Left lung (tissue), 10 donors: Measurements from ENCODE around the gene RPS3. TPM values are rescaled to one million over a fixed set of nuclear protein-coding genes. Genes with fewer than 3 reads are reported as not detected.
A peak's percentile ranks its signal among the peaks of the same experiment; 100 is the strongest.
"Not testable (repeated sequence)": the region's sequence is repeated elsewhere in the genome, so short reads cannot be mapped to it uniquely, and the experiment has no call there.

ENCODE experiments used
- ATAC-seq: fragments of 200-7000 bp; cut with Tn5 transposase; one replicate; pipeline ENCODE4 v1.9.1; 2020; ENCODE audit warnings: moderate library complexity
- DNase-seq, 4 donors: peaks; one replicate each; pipeline ENCODE4 v3.0.0-alpha.2; 2013 to 2020
- H3K27ac ChIP-seq, 2 donors: fragments of 200-600 bp; sonication (generic) in 1 of 2; one replicate each; pipeline versions ENCODE4 v1.5.0 to v1.8.0; 2020 to 2021
- H3K27me3 ChIP-seq, 2 donors: fragments of 200-600 bp; sonication (generic) in 1 of 2; one replicate each; pipeline versions ENCODE4 v1.5.0 to v1.8.0; 2020 to 2021
- H3K36me3 ChIP-seq, 2 donors: fragments of 200-600 bp; sonication (generic) in 1 of 2; one replicate each; pipeline versions ENCODE4 v1.5.0 to v1.8.0; 2020 to 2021
- H3K4me1 ChIP-seq, 2 donors: fragments of 200-600 bp; one replicate each; pipeline ENCODE4 v1.8.0; 2021
- H3K4me3 ChIP-seq, 2 donors: fragments of 200-600 bp; sonication (generic) in 1 of 2; one replicate each; pipeline versions ENCODE4 v1.5.0 to v1.8.0; 2020 to 2021; ENCODE audit warnings: mild to moderate bottlenecking in 1 of 2
- H3K9me3 ChIP-seq, 2 donors: fragments of 200-600 bp; sonication (generic) in 1 of 2; one replicate each; pipeline versions ENCODE4 v1.5.0 to v1.8.0; 2020 to 2021
- CTCF ChIP-seq, 2 donors: fragments of 200-600 bp; sonication (generic) in 1 of 2; IDR thresholded peaks; one replicate each; pipeline versions ENCODE4 v1.5.0 to v1.8.0; 2021; ENCODE audit warnings: antibody characterized with exemption in 2 of 2
- intact Hi-C, 2 donors: fragments of 100-400 bp; cut with DNase I; formaldehyde crosslinking; loops; one replicate each; pipeline versions ENCODE4 v1.11.2 to v1.14.2; 2022
- polyA plus RNA-seq, 6 donors: library from polyadenylated mRNA; unstranded; fragments of 120-200 nt; gene quantifications; one replicate each; pipeline ENCODE4 v1.2.1, GENCODE V29; 2013; ENCODE audit not compliant: insufficient read length in 6 of 6
- total RNA-seq, 2 donors: library from RNA; stranded (reverse); fragmentation: NEBNext Ultra II Directional; extraction: Animal tissue kit (Norgen Biotek cat#: 25700); gene quantifications; one replicate each; pipeline ENCODE4 v1.2.1, GENCODE V29; 2021
- donor health status: DM: no; HTN: yes; CAD: no.
- donor health status: DM: no; HTN: no; CAD: no.

RPS3 gene
- total and polyA plus RNA-seq, 8 donors, result 1,943 to 3,888 (median 3,679) TPM

- intact Hi-C loops, result no loop called here
- Histone ChIP-seq H3K4me1 (peaks cover 0 to 32% of the 10 kb centered on the region in 2 donors), H3K4me3 (no peak overlapping the region), H3K36me3 (no peaks in the 10 kb centered on the region), H3K27ac (no peak overlapping the region), H3K9me3 (no peaks in the 10 kb centered on the region), H3K27me3 (no peaks in the 10 kb centered on the region)
- DNase-seq, result no peak
- no peak for TF ChIP-seq CTCF (IDR thresholded peaks at IDR 0.05)
- ATAC-seq, result no peak
These were observed 23.1 kb upstream of the RPS3 start for GRCh38 chr11:75376175-75376574.

- H3K9me3 ChIP-seq, ATAC-seq, H3K27ac ChIP-seq, H3K27me3 ChIP-seq, H3K4me3 ChIP-seq, DNase-seq, H3K36me3 ChIP-seq, intact Hi-C loops: not testable (repeated sequence)
- H3K4me1 ChIP-seq, result peaks cover 0 to 35% of the 10 kb centered on the region in 2 donors
These were observed 20.5 kb upstream of the RPS3 start for GRCh38 chr11:75378776-75379175.

- intact Hi-C loops, result loop anchor here in 1 of 2 donors (10.0 kb wide), 1 partner anchor 95 kb away; no protein-coding TSS in a partner anchor
- TF ChIP-seq CTCF (IDR thresholded peaks at IDR 0.05), result no peak
- Histone ChIP-seq H3K36me3 (no peaks in the 10 kb centered on the region), H3K4me3 (no peak overlapping the region), H3K27ac (no peak overlapping the region), H3K4me1 (peaks cover 5 to 44% of the 10 kb centered on the region in 2 donors), H3K27me3 (no peaks in the 10 kb centered on the region), H3K9me3 (no peaks in the 10 kb centered on the region)
- DNase-seq, result no peak
- ATAC-seq, result no peak
These were observed 19.1 kb upstream of the RPS3 start for GRCh38 chr11:75380245-75380644.

- no peaks in the 10 kb centered on the region for H3K36me3 ChIP-seq
- TF ChIP-seq CTCF (IDR thresholded peaks at IDR 0.05), result no peak
- no peak overlapping the region for H3K4me3 ChIP-seq
- H3K27me3 ChIP-seq, result no peaks in the 10 kb centered on the region
- peak; percentile 78 for ATAC-seq
- peak in 1 of 4 donors; percentile 48 for DNase-seq
- intact Hi-C loops, result loop anchor here in 1 of 2 donors (10.0 kb wide), 1 partner anchor 96 kb away; no protein-coding TSS in a partner anchor
- no peaks in the 10 kb centered on the region for H3K9me3 ChIP-seq
- no peak overlapping the region for H3K27ac ChIP-seq
- H3K4me1 ChIP-seq, result peaks cover 5 to 42% of the 10 kb centered on the region in 2 donors
These were observed 18.4 kb upstream of the RPS3 start for GRCh38 chr11:75380716-75381420.

GRCh38 chr11:75383246-75383645 is 16.1 kb upstream of the RPS3 start:
- intact Hi-C loops, result loop anchor here in 1 of 2 donors (10.0 kb wide), 1 partner anchor 98 kb away; no protein-coding TSS in a partner anchor
- Histone ChIP-seq H3K36me3 (no peaks in the 10 kb centered on the region), H3K4me3 (no peak overlapping the region), H3K27ac (no peak overlapping the region), H3K27me3 (no peaks in the 10 kb centered on the region), H3K9me3 (no peaks in the 10 kb centered on the region), H3K4me1 (peaks cover 6 to 41% of the 10 kb centered on the region in 2 donors)
- no peak for TF ChIP-seq CTCF (IDR thresholded peaks at IDR 0.05)
- ATAC-seq (no peak), DNase-seq (no peak)
